ENCODE results near the gene TM9SF3. TPM values are rescaled to one million over a fixed set of nuclear protein-coding genes. Genes with fewer than 3 reads are reported as not detected.

Gene TM9SF3
- total RNA-seq, 1 donor from 2014 or later, result 192 TPM

DNA sequence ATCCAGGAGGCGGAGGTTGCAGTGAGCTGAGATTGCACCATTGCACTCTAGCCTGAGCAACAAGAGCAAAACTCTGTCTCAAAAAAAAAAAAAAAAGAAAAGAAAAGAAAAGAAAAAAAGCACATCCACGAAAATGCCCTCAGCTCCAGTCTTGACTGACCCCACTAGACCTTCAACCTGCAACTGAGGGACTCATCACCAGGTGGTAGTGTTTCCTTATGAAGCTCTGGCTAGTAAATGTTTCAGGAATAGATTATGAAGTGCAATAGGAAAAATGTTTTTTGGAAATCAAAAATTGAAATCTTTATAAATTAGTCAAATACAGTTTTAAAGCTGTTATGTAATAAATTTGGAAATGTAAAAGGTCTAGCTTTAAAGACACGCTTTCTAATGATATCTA lies 95.5 kb downstream of the TM9SF3 start:
- H3K4me3 Mint-ChIP-seq (ENCODE audit: unreplicated experiment), result no peak overlapping the region
- H3K4me1 Mint-ChIP-seq (ENCODE audit: low read depth), result no peaks in the 10 kb centered on the region
- peaks cover 9% of the 10 kb centered on the region for H3K27me3 Mint-ChIP-seq (ENCODE audit: low read depth)
- H3K9me3 Mint-ChIP-seq (ENCODE audit: low read depth), result no peaks in the 10 kb centered on the region
- no peak for DNase-seq (ENCODE audit: low spot score)
- no peak overlapping the region for H3K27ac Mint-ChIP-seq (ENCODE audit: unreplicated experiment)
- TF ChIP-seq CTCF (IDR thresholded peaks at IDR 0.05), result peak; percentile 48
- no peaks in the 10 kb centered on the region for H3K36me3 Mint-ChIP-seq (ENCODE audit: low read depth)

DNA sequence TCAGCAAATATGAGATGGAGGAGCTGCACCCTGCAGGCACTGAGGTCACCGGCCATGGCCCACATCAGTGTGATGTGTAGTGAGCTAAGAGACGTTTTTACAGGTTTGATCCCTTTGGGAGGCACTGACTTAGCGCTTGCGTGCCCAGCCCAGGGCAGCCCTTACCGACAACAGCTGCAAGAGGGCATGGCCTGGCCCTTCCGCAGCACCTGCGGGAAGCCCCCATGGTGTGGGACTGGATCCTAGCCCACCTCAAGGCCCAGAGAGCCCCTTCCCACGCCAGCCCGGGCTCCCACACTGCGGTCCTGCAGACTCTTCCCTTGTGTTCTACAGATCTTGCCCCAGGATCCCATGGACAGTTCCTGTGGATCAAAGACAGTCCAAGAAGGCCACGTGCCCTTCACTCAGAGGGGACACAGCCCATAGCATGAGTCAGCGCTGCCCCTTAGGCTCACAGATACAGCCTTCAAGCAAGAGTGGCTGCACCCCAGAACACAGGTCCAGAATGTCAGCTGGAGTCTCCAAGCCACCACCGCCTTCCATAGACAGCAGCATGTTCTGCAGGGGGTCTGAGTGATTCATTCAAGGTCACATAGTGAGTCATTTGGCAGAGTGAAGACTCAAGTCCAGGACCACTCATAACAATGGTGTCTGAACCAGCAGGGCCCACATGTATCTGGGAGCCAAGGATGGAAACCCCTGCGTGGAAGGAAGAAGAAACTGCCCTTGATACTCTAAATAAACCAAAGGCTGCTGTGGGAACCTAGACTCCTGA lies 98.5 kb downstream of the TM9SF3 start:
- Mint-ChIP-seq H3K27ac (ENCODE audit: unreplicated experiment) (no peak overlapping the region), H3K9me3 (ENCODE audit: low read depth) (peaks cover 2% of the 10 kb centered on the region), H3K36me3 (ENCODE audit: low read depth) (no peaks in the 10 kb centered on the region), H3K4me1 (ENCODE audit: low read depth) (no peaks in the 10 kb centered on the region), H3K27me3 (ENCODE audit: low read depth) (peaks cover 8% of the 10 kb centered on the region), H3K4me3 (ENCODE audit: unreplicated experiment) (no peak overlapping the region)
- no peak for TF ChIP-seq CTCF (IDR thresholded peaks at IDR 0.05)
- DNase-seq (ENCODE audit: low spot score), result no peak

- Mint-ChIP-seq H3K27ac (ENCODE audit: unreplicated experiment) (no peak overlapping the region), H3K4me1 (ENCODE audit: low read depth) (no peaks in the 10 kb centered on the region), H3K9me3 (ENCODE audit: low read depth) (peaks cover 2% of the 10 kb centered on the region), H3K4me3 (ENCODE audit: unreplicated experiment) (no peak overlapping the region), H3K36me3 (ENCODE audit: low read depth) (peaks cover 2% of the 10 kb centered on the region), H3K27me3 (ENCODE audit: low read depth) (peaks cover 8% of the 10 kb centered on the region)
- no peak for TF ChIP-seq CTCF (IDR thresholded peaks at IDR 0.05)
- DNase-seq (ENCODE audit: low spot score), result no peak
Measured at GRCh38 chr10:96482815-96483588, 103.8 kb downstream of the TM9SF3 start.

DNA sequence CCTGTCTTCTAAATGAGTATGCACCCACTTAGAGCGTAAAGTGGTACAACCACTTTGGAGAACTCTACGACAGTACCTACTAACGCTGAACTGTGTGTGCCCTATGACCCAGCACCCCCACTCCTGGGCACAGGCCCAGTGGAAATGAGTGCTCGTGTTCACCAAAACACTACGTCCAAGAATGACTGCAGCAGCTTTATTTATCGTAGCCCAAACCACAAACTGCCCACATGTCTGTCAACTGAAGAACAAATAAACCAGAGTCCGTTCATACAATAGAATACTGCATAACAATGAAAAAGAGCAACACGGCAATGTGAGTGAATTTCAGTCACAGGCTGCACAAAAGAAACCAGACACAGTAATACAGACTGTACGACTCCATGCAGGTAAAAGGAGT lies 108.5 kb downstream of the TM9SF3 start:
- Mint-ChIP-seq H3K27ac (ENCODE audit: unreplicated experiment) (no peak overlapping the region), H3K9me3 (ENCODE audit: low read depth) (peaks cover 3% of the 10 kb centered on the region), H3K27me3 (ENCODE audit: low read depth) (peaks cover 13% of the 10 kb centered on the region), H3K4me3 (ENCODE audit: unreplicated experiment) (no peak overlapping the region), H3K4me1 (ENCODE audit: low read depth) (no peaks in the 10 kb centered on the region), H3K36me3 (ENCODE audit: low read depth) (peaks cover 5% of the 10 kb centered on the region)
- TF ChIP-seq CTCF (IDR thresholded peaks at IDR 0.05), result no peak
- DNase-seq (ENCODE audit: low spot score), result no peak

DNA sequence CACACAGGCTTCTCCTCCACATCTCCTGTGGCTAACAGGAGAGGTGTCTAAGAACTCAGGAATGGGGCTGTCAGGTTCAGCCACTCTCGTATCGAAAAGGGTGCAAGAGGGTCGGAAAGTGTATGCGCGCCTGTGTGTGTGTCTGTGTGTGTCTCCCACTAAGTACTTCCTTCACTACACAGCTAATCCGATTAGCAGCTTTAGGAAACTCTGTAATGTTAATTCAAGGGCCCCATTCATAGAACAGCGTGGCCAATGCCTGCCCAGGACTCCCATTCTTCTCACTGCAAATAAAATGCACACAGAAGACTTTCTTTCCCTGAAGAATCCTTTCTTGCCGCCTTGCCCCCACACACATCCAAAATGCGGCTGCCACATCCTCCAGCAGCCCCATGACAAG lies 112.9 kb downstream of the TM9SF3 start:
- no peak for TF ChIP-seq CTCF (IDR thresholded peaks at IDR 0.05)
- H3K9me3 Mint-ChIP-seq (ENCODE audit: low read depth), result peaks cover 3% of the 10 kb centered on the region
- H3K27ac Mint-ChIP-seq (ENCODE audit: unreplicated experiment), result no peak overlapping the region
- DNase-seq (ENCODE audit: low spot score), result no peak
- peaks cover 11% of the 10 kb centered on the region for H3K27me3 Mint-ChIP-seq (ENCODE audit: low read depth)
- H3K36me3 Mint-ChIP-seq (ENCODE audit: low read depth), result peaks cover 3% of the 10 kb centered on the region
- H3K4me3 Mint-ChIP-seq (ENCODE audit: unreplicated experiment), result no peak overlapping the region
- no peaks in the 10 kb centered on the region for H3K4me1 Mint-ChIP-seq (ENCODE audit: low read depth)
